ENCODE measurements around the gene PRRT4. TPM values are rescaled to one million over a fixed set of nuclear protein-coding genes. Genes with fewer than 3 reads are reported as not detected.

PRRT4 gene
- polyA plus RNA-seq, 3 donors, result 4.4 to 57.4 (median 9.9) TPM

- H3K27ac ChIP-seq (ENCODE audit: low read depth, low read length), result no peak overlapping the region
- 66 to 82% (median 81%) methylated on average over 16 of the region's 16 CpGs for WGBS, 3 donors
Measured at GRCh38 chr7:128398016-128398840, 36.7 kb upstream of the PRRT4 start.

DNA sequence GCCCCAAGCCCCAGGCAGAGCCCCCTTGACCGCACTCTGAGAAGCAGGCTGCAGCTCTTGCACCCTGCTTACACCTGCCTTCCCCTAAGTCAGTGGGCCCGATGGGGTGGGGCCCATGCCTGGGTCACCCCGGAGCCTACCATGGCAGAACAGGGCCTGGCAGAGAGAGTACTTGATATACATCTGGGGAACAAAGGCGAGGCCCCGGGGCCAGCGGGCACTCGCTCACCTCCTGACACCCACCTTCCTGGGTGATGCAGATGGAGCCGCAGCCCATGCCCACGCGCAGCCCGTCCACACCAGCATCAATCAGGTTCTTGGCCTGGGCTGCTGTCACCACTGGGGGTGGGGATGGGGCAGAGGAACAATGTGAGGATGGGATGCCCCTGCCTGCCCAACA is 34.9 kb upstream of the PRRT4 start:
- no peak overlapping the region for H3K27ac ChIP-seq (ENCODE audit: low read depth, low read length)
- 95 to 98% (median 95%) methylated on average over 11 of the region's 11 CpGs for WGBS, 3 donors

DNA sequence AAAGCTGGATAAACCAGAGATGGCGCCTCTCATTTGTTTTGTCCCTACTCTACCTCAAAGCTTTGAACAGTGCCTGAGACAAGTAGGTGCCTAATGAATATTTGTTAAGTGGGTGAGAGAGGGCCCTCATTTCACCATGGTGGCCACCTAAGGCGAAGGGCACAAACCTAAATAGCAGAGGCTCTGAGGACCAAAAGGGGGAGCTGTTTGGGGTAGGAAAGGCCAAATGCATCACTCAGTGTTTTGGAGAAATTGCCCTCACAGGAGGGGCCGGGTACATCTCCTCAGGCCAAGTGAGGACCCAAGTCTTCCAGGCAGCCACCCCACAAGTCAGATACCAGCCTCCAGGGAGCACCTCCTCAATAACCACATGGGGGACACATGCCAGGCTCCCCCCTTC is 34.3 kb upstream of the PRRT4 start:
- WGBS, 3 donors, result 84 to 95% (median 89%) methylated on average over 3 of the region's 3 CpGs
- no peak overlapping the region for H3K27ac ChIP-seq (ENCODE audit: low read depth, low read length)

- 89 to 97% (median 93%) methylated on average over 14 to 16 of the region's 16 CpGs for WGBS, 3 donors
- no peak overlapping the region for H3K27ac ChIP-seq (ENCODE audit: low read depth, low read length)
Measured at GRCh38 chr7:128394904-128395496, 33.5 kb upstream of the PRRT4 start.

GRCh38 chr7:128393526-128394330 is 32.2 kb upstream of the PRRT4 start:
- no peak overlapping the region for H3K27ac ChIP-seq (ENCODE audit: low read depth, low read length)
- 93 to 94% (median 94%) methylated on average over 22 to 23 of the region's 23 CpGs for WGBS, 3 donors

DNA sequence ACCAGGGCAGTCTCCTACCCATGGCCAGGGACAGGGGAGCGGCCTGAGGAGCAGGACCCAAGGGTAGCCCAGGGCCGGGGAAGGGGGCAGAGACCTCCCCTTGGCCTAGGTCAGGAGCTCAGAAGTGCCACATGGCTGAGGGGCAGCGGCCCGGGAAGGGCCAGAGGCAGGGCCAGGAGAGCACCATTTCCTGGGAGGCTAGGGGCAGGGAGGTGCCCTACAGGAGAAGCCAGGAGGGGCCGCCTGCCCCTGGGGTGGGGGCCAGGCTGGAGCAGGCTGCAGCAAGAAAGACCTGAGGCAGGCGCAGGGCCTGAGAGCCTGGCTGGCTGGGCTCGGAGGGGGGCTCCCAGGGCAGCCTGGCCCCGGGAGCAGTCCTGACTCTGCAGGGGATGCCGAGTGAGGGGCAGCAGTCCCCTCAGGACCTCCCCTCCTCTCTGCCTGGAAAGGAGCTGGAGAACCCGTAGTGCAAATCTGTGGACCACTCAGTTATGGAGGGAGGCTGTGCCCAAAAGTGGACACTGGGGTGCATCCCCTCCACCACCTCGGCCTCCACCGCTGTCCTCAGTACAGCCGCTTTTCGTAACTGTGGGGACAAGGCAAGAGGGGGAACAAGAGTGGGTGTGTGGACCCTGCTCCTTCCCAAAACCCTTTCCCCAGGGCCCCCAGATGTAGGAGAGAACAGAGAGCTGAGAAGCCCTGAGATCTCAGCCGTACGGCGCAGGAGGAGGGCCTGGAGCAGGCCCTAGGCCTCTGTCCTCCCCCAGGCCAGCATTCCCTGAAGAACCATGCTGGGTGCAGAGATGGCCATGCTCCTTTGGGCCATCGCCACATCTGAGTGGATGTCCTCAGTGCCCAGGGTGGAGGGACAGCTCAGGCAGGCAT is 31.2 kb upstream of the PRRT4 start:
- 90 to 96% (median 92%) methylated on average over 18 of the region's 18 CpGs for WGBS, 3 donors
- no peak overlapping the region for H3K27ac ChIP-seq (ENCODE audit: low read depth, low read length)

- 92 to 94% (median 93%) methylated on average over 7 of the region's 7 CpGs for WGBS, 3 donors
- H3K27ac ChIP-seq (ENCODE audit: low read depth, low read length), result no peak overlapping the region
Measured at GRCh38 chr7:128391805-128392204, 30.3 kb upstream of the PRRT4 start.

- no peak overlapping the region for H3K27ac ChIP-seq (ENCODE audit: low read depth, low read length)
- 62 to 77% (median 70%) methylated on average over 3 of the region's 3 CpGs for WGBS, 3 donors
Measured at GRCh38 chr7:128390871-128391565, 29.5 kb upstream of the PRRT4 start.

- 76 to 79% (median 78%) methylated on average over 9 of the region's 9 CpGs for WGBS, 3 donors
- H3K27ac ChIP-seq (ENCODE audit: low read depth, low read length), result no peak overlapping the region
Measured at GRCh38 chr7:128389618-128390329, 28.3 kb upstream of the PRRT4 start.

DNA sequence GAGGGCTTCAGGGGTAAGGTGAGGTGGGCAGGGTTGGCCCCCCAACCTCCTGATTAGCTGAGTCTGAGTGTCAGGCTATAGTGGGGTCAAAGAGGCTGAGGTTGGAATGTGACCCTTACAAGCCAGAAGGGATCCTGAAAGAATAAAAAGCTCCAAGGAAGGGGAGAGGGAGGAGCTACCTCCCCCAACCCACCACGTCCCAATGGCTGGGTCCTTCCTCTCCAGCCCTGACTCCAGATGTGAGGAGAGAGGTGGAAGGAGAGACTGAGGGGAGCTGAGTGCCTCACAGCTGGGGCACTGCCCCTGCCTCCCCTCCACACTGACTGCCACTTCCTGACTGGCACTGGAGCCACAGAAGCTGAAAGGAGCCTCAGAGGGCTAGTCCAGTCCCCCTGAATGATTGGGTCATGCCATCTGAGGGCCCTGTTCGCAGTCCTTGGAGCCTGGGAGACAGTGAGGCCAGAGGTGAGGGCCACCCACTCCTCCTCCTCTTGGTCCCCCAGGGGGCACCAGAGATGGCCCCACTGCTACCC is 27.7 kb upstream of the PRRT4 start:
- no peak overlapping the region for H3K27ac ChIP-seq (ENCODE audit: low read depth, low read length)
- WGBS, 3 donors, result 26 to 47% (median 43%) methylated on average over 2 of the region's 2 CpGs

DNA sequence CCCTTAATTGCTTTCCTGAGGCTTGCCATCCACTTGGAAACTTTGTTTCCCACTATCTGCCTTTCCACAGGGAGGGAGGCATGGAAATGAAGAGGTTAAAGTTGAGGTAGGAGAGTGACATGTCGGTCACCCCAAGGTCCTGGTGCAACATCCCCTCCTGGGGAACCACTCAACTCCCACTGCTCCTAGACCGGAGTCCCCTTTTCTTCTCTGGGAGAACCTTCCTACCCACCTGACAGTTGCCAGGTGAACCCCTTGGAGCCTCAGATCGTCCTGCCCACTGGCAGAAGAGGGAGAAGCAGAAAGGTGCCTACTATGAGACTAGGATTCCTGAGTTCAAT is 26.6 kb upstream of the PRRT4 start:
- no peak overlapping the region for H3K27ac ChIP-seq (ENCODE audit: low read depth, low read length)
- WGBS, 3 donors, result 24 to 40% (median 39%) methylated on average over 3 of the region's 3 CpGs

DNA sequence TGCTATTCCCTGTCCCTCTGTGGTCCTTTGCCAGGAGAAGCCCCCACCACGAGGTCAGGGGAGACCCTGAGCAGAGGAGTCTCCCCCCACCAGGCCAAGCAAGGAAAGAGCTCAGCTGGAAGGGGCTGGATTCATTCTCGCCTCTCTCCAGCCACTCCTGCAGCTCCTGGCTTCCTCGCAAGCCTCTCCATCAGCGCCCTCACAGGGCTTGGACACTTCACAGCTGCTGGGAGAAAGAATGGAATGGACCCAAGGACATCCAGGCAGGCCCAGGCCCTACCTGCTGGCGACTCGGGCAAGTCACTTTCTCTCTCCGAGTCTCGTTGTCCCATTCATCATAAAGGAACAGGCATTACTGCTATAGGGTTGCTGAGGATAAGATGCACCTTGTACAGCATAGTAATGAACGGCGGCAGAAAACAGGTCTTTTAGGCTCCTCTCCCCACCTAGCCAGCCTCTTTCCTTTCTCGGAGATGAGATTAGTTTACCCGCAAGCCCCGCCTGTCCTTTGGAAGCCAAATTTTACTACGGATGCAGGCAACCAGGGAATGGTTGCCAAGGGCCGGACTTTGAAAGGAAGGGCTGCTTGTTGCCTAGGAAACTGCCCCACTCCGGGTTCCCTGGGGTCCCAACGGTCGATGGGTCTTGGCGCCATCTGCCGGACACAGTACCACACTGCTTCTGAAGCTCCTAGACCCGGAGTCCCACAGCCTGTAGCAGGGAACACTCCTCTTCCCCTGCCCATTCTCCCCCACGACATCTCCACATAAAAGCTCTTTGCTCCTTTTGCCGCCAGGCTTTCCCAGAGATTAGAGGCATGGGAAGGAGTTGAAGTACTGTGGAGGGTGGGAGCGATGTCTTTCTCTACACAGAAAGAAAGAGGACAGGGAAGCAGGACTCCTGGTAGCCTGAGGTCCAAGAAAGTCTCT is 26.0 kb upstream of the PRRT4 start:
- WGBS, 3 donors, result 23 to 27% (median 26%) methylated on average over 24 of the region's 24 CpGs
- no peak overlapping the region for H3K27ac ChIP-seq (ENCODE audit: low read depth, low read length)

DNA sequence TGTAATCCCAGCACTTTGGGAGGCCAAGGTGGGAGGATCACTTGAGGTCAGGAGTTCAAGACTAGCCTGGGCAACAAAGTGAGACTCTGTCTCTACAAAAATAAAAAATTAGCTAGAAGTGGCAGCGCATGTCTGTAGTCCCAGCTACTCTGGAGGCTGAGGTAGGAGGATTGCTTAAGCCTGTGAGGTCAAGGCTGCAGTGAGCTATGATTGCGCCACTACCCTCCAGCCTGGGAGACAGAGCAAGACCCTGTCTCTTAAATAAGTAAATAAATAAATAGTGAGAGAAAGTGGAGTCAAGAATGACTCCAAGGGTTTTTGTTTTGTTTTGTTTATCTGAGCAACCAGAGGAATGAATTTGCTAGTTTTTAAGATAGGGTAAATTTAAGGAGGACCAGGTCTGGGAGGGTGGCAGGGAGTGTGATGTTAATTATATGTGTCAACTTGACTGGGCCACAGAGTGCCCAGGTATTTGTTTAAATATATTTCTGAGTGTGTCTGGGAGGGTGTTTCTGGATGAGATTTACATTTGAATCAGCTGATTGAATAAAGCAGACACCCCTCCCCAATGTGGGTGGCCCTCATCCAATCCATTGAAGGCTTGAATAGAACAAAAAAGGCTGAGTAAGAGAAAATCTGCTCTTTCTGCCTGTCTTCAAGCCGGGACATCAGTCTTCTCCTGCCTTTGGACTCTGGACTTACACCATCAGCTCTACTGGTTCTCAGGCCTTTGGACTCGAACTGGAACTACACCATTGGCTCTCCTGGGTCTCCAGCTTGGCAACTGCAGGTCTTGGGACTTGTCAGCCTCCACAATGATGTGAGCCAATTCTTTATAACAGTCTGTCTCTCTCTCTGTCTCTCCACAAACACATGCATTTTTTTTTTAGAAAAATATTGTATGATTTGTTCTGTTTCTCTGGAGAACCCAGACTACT is 24.8 kb upstream of the PRRT4 start:
- no peak overlapping the region for H3K27ac ChIP-seq (ENCODE audit: low read depth, low read length)
- 85 to 92% (median 86%) methylated on average over 4 of the region's 4 CpGs for WGBS, 3 donors

DNA sequence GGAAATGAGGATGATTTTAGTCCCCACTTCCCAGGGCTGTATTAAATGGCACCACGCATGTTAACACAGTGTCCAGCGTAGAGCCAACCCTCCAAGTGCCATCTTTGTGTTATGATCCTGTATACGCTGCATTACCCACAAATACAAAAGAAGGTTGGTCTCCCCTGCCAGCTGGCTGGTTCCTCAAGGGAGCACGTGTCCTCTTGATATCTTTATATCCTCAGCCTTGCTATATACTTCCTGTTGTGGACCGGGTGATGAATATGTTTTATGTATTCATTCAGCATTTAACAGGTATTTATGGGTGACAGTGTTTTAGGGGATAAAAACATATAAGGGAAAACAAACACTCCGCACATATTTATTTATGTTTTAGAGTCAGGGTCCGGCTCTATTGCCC is 23.2 kb upstream of the PRRT4 start:
- H3K27ac ChIP-seq (ENCODE audit: low read depth, low read length), result no peak overlapping the region
- 72 to 79% (median 76%) methylated on average over 7 of the region's 7 CpGs for WGBS, 3 donors

GRCh38 chr7:128383776-128384175 is 22.3 kb upstream of the PRRT4 start:
- no peak overlapping the region for H3K27ac ChIP-seq (ENCODE audit: low read depth, low read length)
- WGBS, 3 donors, result 56 to 73% (median 71%) methylated on average over 3 of the region's 3 CpGs

Data from adipose tissue (tissue), 3 donors.